ENCODE results near the gene GAREM1. TPM values are rescaled to one million over a fixed set of nuclear protein-coding genes. Genes with fewer than 3 reads are reported as not detected.
A peak's percentile ranks its signal among the peaks of the same experiment; 100 is the strongest.

The GAREM1 gene
- total RNA-seq, 1 donor from 2014 or later: 9.0 TPM

DNA sequence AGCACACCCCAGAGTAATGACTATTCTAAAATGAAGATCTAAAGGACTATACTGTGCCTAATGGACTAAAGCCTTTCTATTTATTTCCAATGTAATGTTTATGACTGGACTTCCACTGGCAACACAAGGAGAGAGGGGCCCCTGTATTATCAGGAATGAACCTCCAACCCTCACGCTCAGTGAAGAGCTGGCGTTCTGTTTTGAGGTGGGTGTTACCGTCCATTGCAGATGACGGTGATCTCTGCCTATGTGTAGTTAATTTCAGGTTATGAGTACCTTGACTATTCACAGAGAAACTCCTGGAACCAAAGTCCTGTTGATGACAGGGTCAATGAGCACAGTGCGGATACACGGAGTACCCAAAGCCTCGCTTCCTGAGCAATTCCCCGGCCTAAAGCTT, 195.5 kb downstream of the GAREM1 start:
- Histone ChIP-seq H3K4me2 (ENCODE audit: low read length) (no peak overlapping the region), H3K27ac (ENCODE audit: low read depth, low read length) (no peak overlapping the region), H3K9me3 (ENCODE audit: insufficient read depth, low read depth, low read length) (no peaks in the 10 kb centered on the region), H3K36me3 (ENCODE audit: insufficient read depth, low read length) (no peaks in the 10 kb centered on the region), H3K9ac (ENCODE audit: low read length) (no peak overlapping the region), H3K4me1 (ENCODE audit: insufficient read depth, low read length) (peaks cover 4% of the 10 kb centered on the region), H4K20me1 (ENCODE audit: insufficient read depth, low read length) (no peaks in the 10 kb centered on the region), H3K4me3 (ENCODE audit: insufficient read depth, low read depth, low read length) (no peak overlapping the region), H3K27me3 (ENCODE audit: insufficient read depth, low read length) (no peaks in the 10 kb centered on the region), H2AFZ (ENCODE audit: low read depth, low read length) (no peak overlapping the region), H3K79me2 (ENCODE audit: insufficient read depth, low read length) (no peaks in the 10 kb centered on the region)
- FAIRE-seq (no peak), DNase-seq (ENCODE audit: low read depth) (no peak)
- peaks cover 1% of the 10 kb centered on the region for H3K9me3 Mint-ChIP-seq (ENCODE audit: unreplicated experiment)
- H3K4me3 Mint-ChIP-seq (ENCODE audit: unreplicated experiment): peak overlapping the region; percentile 27
- H3K4me1 Mint-ChIP-seq (ENCODE audit: low read depth, unreplicated experiment): peaks cover 10% of the 10 kb centered on the region
- TF ChIP-seq EZH2 (IDR thresholded peaks at IDR 0.05; ENCODE audit: insufficient read depth, low read length): no peak
- TF ChIP-seq, protein P1, sequence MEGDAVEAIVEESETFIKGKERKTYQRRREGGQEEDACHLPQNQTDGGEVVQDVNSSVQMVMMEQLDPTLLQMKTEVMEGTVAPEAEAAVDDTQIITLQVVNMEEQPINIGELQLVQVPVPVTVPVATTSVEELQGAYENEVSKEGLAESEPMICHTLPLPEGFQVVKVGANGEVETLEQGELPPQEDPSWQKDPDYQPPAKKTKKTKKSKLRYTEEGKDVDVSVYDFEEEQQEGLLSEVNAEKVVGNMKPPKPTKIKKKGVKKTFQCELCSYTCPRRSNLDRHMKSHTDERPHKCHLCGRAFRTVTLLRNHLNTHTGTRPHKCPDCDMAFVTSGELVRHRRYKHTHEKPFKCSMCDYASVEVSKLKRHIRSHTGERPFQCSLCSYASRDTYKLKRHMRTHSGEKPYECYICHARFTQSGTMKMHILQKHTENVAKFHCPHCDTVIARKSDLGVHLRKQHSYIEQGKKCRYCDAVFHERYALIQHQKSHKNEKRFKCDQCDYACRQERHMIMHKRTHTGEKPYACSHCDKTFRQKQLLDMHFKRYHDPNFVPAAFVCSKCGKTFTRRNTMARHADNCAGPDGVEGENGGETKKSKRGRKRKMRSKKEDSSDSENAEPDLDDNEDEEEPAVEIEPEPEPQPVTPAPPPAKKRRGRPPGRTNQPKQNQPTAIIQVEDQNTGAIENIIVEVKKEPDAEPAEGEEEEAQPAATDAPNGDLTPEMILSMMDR (IDR thresholded peaks at IDR 0.05; ENCODE audit: insufficient read depth, low read depth, low read length): no peak
- H3K27me3 Mint-ChIP-seq (ENCODE audit: low read depth, unreplicated experiment): no peaks in the 10 kb centered on the region
- H3K36me3 Mint-ChIP-seq (ENCODE audit: low read depth, unreplicated experiment): no peaks in the 10 kb centered on the region
- H3K27ac Mint-ChIP-seq (ENCODE audit: unreplicated experiment): no peak overlapping the region

- Histone ChIP-seq H3K36me3 (ENCODE audit: insufficient read depth, low read length) (no peaks in the 10 kb centered on the region), H3K79me2 (ENCODE audit: insufficient read depth, low read length) (no peaks in the 10 kb centered on the region), H2AFZ (ENCODE audit: low read depth, low read length) (no peak overlapping the region), H3K27me3 (ENCODE audit: insufficient read depth, low read length) (no peaks in the 10 kb centered on the region), H4K20me1 (ENCODE audit: insufficient read depth, low read length) (no peaks in the 10 kb centered on the region), H3K27ac (ENCODE audit: low read depth, low read length) (no peak overlapping the region), H3K4me3 (ENCODE audit: insufficient read depth, low read depth, low read length) (no peak overlapping the region), H3K9me3 (ENCODE audit: insufficient read depth, low read depth, low read length) (no peaks in the 10 kb centered on the region), H3K4me2 (ENCODE audit: low read length) (no peak overlapping the region), H3K4me1 (ENCODE audit: insufficient read depth, low read length) (peaks cover 4% of the 10 kb centered on the region), H3K9ac (ENCODE audit: low read length) (no peak overlapping the region)
- Mint-ChIP-seq H3K27me3 (ENCODE audit: low read depth, unreplicated experiment) (no peaks in the 10 kb centered on the region), H3K4me1 (ENCODE audit: low read depth, unreplicated experiment) (peaks cover 10% of the 10 kb centered on the region), H3K36me3 (ENCODE audit: low read depth, unreplicated experiment) (peaks cover 2% of the 10 kb centered on the region), H3K9me3 (ENCODE audit: unreplicated experiment) (no peaks in the 10 kb centered on the region), H3K27ac (ENCODE audit: unreplicated experiment) (no peak overlapping the region), H3K4me3 (ENCODE audit: unreplicated experiment) (no peak overlapping the region)
- FAIRE-seq (no peak), DNase-seq (ENCODE audit: low read depth) (no peak)
- TF ChIP-seq, protein P1 (IDR thresholded peaks at IDR 0.05; ENCODE audit: insufficient read depth, low read depth, low read length): no peak
- TF ChIP-seq EZH2 (IDR thresholded peaks at IDR 0.05; ENCODE audit: insufficient read depth, low read length): no peak
These were observed 196.4 kb downstream of the GAREM1 start for GRCh38 chr18:32274307-32274706.

DNA sequence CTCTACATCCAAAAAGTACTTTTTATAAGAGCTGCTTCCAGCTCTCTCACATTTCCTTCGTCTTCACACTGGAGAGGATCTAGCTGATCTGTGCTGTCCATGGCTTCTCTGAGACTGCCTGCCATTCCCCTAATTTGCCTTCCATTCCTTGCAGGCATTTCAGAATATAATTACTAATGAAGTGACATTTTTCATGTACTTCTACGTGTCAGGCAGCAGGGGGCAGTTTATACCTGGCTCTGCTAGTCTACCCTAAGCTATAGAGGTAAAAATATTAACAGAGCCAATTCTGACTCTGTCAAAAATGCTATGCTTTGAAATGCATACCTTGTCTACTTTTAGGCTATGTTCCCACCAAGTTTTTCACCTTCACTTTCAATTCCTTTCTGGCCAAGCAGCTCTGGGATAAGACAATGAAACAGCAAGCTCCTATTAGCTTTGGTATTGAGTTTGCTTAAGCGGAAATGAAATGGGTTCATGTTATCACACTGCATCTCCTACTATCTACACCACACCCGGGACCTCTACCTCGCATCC, 198.9 kb downstream of the GAREM1 start:
- DNase-seq (ENCODE audit: low read depth) (peak; percentile 43), FAIRE-seq (no peak)
- no peak overlapping the region for H3K4me2 ChIP-seq (ENCODE audit: low read length)
- Mint-ChIP-seq H3K36me3 (ENCODE audit: low read depth, unreplicated experiment) (peaks cover 3% of the 10 kb centered on the region), H3K4me3 (ENCODE audit: unreplicated experiment) (no peak overlapping the region), H3K27me3 (ENCODE audit: low read depth, unreplicated experiment) (no peaks in the 10 kb centered on the region), H3K9me3 (ENCODE audit: unreplicated experiment) (no peaks in the 10 kb centered on the region), H3K4me1 (ENCODE audit: low read depth, unreplicated experiment) (peaks cover 3% of the 10 kb centered on the region), H3K27ac (ENCODE audit: unreplicated experiment) (no peak overlapping the region)
- no peak overlapping the region for H3K9ac ChIP-seq (ENCODE audit: low read length)
- no peaks in the 10 kb centered on the region for H3K79me2 ChIP-seq (ENCODE audit: insufficient read depth, low read length)
- TF ChIP-seq, protein P1 (IDR thresholded peaks at IDR 0.05; ENCODE audit: insufficient read depth, low read depth, low read length): peak; percentile 82
- TF ChIP-seq EZH2 (IDR thresholded peaks at IDR 0.05; ENCODE audit: insufficient read depth, low read length): no peak
- H3K4me3 ChIP-seq (ENCODE audit: insufficient read depth, low read depth, low read length): no peak overlapping the region
- no peaks in the 10 kb centered on the region for H3K27me3 ChIP-seq (ENCODE audit: insufficient read depth, low read length)
- H3K27ac ChIP-seq (ENCODE audit: low read depth, low read length): no peak overlapping the region
- peaks cover under 1% of the 10 kb centered on the region for H3K4me1 ChIP-seq (ENCODE audit: insufficient read depth, low read length)
- H3K36me3 ChIP-seq (ENCODE audit: insufficient read depth, low read length): no peaks in the 10 kb centered on the region
- no peak overlapping the region for H2AFZ ChIP-seq (ENCODE audit: low read depth, low read length)
- H4K20me1 ChIP-seq (ENCODE audit: insufficient read depth, low read length): no peaks in the 10 kb centered on the region
- H3K9me3 ChIP-seq (ENCODE audit: insufficient read depth, low read depth, low read length): no peaks in the 10 kb centered on the region

Measured in astrocyte (in vitro differentiated cells and primary cell).